IPS-18a (cell line): ENCODE measurements around the gene EXOC4.

Experiments used
- H3K27ac ChIP-seq: one replicate; pipeline ENCODE4 v1.5.1; 2013; ENCODE audit warnings: low read length
- H3K27me3 ChIP-seq: one replicate; pipeline ENCODE4 v1.6.1; 2013; ENCODE audit warnings: mild to moderate bottlenecking, low read length; ENCODE audit not compliant: control insufficient read depth, insufficient read depth
- H3K36me3 ChIP-seq: one replicate; pipeline ENCODE4 v1.6.1; 2013; ENCODE audit warnings: low read depth, low read length; ENCODE audit not compliant: control insufficient read depth
- H3K4me1 ChIP-seq: one replicate; pipeline ENCODE4 v1.6.1; 2013; ENCODE audit warnings: low read depth, low read length; ENCODE audit not compliant: control insufficient read depth
- H3K4me3 ChIP-seq: one replicate; pipeline ENCODE4 v1.5.1; 2013; ENCODE audit warnings: low read length
- H3K9ac ChIP-seq: one replicate; pipeline ENCODE4 v1.6.1; 2013; ENCODE audit warnings: mild to moderate bottlenecking, low read length, moderate library complexity
- H3K9me3 ChIP-seq: one replicate; pipeline ENCODE4 v1.6.1; 2013; ENCODE audit warnings: low read depth, low read length; ENCODE audit not compliant: control insufficient read depth

EXOC4 gene

GRCh38 chr7:133431134-133431724 is 178.4 kb downstream of the EXOC4 start:
- H3K36me3 ChIP-seq: no peaks in the 10 kb centered on the region
- no peaks in the 10 kb centered on the region for H3K27me3 ChIP-seq
- H3K27ac ChIP-seq: no peak overlapping the region
- H3K9me3 ChIP-seq: no peaks in the 10 kb centered on the region
- H3K4me1 ChIP-seq: peaks cover 37% of the 10 kb centered on the region
- no peak overlapping the region for H3K4me3 ChIP-seq
- no peak overlapping the region for H3K9ac ChIP-seq

- H3K27me3 ChIP-seq: no peaks in the 10 kb centered on the region
- no peaks in the 10 kb centered on the region for H3K9me3 ChIP-seq
- H3K9ac ChIP-seq: no peak overlapping the region
- no peaks in the 10 kb centered on the region for H3K36me3 ChIP-seq
- H3K27ac ChIP-seq: no peak overlapping the region
- peaks cover 24% of the 10 kb centered on the region for H3K4me1 ChIP-seq
- no peak overlapping the region for H3K4me3 ChIP-seq
Measured at GRCh38 chr7:133433165-133433812, 180.4 kb downstream of the EXOC4 start.

- Histone ChIP-seq H3K36me3 (no peaks in the 10 kb centered on the region), H3K27ac (no peak overlapping the region), H3K9ac (no peak overlapping the region), H3K4me3 (no peak overlapping the region), H3K27me3 (no peaks in the 10 kb centered on the region), H3K4me1 (peaks cover 16% of the 10 kb centered on the region), H3K9me3 (no peaks in the 10 kb centered on the region)
Measured at GRCh38 chr7:133434246-133434865, 181.5 kb downstream of the EXOC4 start.

- Histone ChIP-seq H3K27me3 (no peaks in the 10 kb centered on the region), H3K4me1 (peaks cover 11% of the 10 kb centered on the region), H3K9me3 (no peaks in the 10 kb centered on the region), H3K4me3 (no peak overlapping the region), H3K36me3 (no peaks in the 10 kb centered on the region), H3K9ac (no peak overlapping the region), H3K27ac (no peak overlapping the region)
Measured at GRCh38 chr7:133436014-133436428, 183.1 kb downstream of the EXOC4 start.

GRCh38 chr7:133437544-133437943 is 184.7 kb downstream of the EXOC4 start:
- no peaks in the 10 kb centered on the region for H3K9me3 ChIP-seq
- H3K36me3 ChIP-seq: no peaks in the 10 kb centered on the region

GRCh38 chr7:133442818-133443217 is 189.9 kb downstream of the EXOC4 start:
- H3K4me1 ChIP-seq: peaks cover 5% of the 10 kb centered on the region
- H3K9ac ChIP-seq: no peak overlapping the region
- no peak overlapping the region for H3K27ac ChIP-seq
- no peaks in the 10 kb centered on the region for H3K36me3 ChIP-seq
- no peaks in the 10 kb centered on the region for H3K27me3 ChIP-seq
- H3K4me3 ChIP-seq: no peak overlapping the region
- no peaks in the 10 kb centered on the region for H3K9me3 ChIP-seq

More at GRCh38 chr7:133437544-133437943, 184.7 kb downstream of the EXOC4 start:
- Histone ChIP-seq H3K27me3 (no peaks in the 10 kb centered on the region), H3K27ac (no peak overlapping the region), H3K9ac (no peak overlapping the region), H3K4me1 (peaks cover 11% of the 10 kb centered on the region), H3K4me3 (no peak overlapping the region)

GRCh38 chr7:133445617-133446016 is 192.7 kb downstream of the EXOC4 start:
- H3K4me3 ChIP-seq: no peak overlapping the region
- H3K36me3 ChIP-seq: no peaks in the 10 kb centered on the region
- H3K9me3 ChIP-seq: no peaks in the 10 kb centered on the region
- no peak overlapping the region for H3K27ac ChIP-seq
- H3K27me3 ChIP-seq: no peaks in the 10 kb centered on the region
- no peak overlapping the region for H3K9ac ChIP-seq
- peaks cover 5% of the 10 kb centered on the region for H3K4me1 ChIP-seq

- H3K27me3 ChIP-seq: no peaks in the 10 kb centered on the region
- H3K27ac ChIP-seq: no peak overlapping the region
- H3K4me3 ChIP-seq: no peak overlapping the region
- H3K36me3 ChIP-seq: no peaks in the 10 kb centered on the region
- no peaks in the 10 kb centered on the region for H3K4me1 ChIP-seq
- H3K9ac ChIP-seq: no peak overlapping the region
- no peaks in the 10 kb centered on the region for H3K9me3 ChIP-seq
Measured at GRCh38 chr7:133448012-133448411, 195.1 kb downstream of the EXOC4 start.

GRCh38 chr7:133452577-133452976 is 199.7 kb downstream of the EXOC4 start:
- Histone ChIP-seq H3K9ac (no peak overlapping the region), H3K4me1 (no peaks in the 10 kb centered on the region), H3K36me3 (no peaks in the 10 kb centered on the region), H3K27me3 (no peaks in the 10 kb centered on the region), H3K9me3 (no peaks in the 10 kb centered on the region), H3K4me3 (no peak overlapping the region), H3K27ac (no peak overlapping the region)

- Histone ChIP-seq H3K36me3 (no peaks in the 10 kb centered on the region), H3K27me3 (no peaks in the 10 kb centered on the region), H3K4me1 (peaks cover 5% of the 10 kb centered on the region), H3K9me3 (no peaks in the 10 kb centered on the region), H3K9ac (no peak overlapping the region), H3K4me3 (no peak overlapping the region), H3K27ac (no peak overlapping the region)
Measured at GRCh38 chr7:133458688-133459087, 205.8 kb downstream of the EXOC4 start.

GRCh38 chr7:133461421-133461820 is 208.5 kb downstream of the EXOC4 start:
- Histone ChIP-seq H3K4me3 (no peak overlapping the region), H3K36me3 (no peaks in the 10 kb centered on the region), H3K27ac (no peak overlapping the region), H3K9ac (no peak overlapping the region), H3K27me3 (no peaks in the 10 kb centered on the region), H3K9me3 (no peaks in the 10 kb centered on the region), H3K4me1 (peaks cover 5% of the 10 kb centered on the region)

GRCh38 chr7:133475655-133476054 is 222.8 kb downstream of the EXOC4 start:
- Histone ChIP-seq H3K27ac (no peak overlapping the region), H3K9ac (no peak overlapping the region), H3K36me3 (no peaks in the 10 kb centered on the region), H3K4me1 (no peaks in the 10 kb centered on the region), H3K9me3 (no peaks in the 10 kb centered on the region), H3K4me3 (no peak overlapping the region), H3K27me3 (no peaks in the 10 kb centered on the region)
